ENCODE measurements around the gene PDE4D. TPM values are rescaled to one million over a fixed set of nuclear protein-coding genes. Genes with fewer than 3 reads are reported as not detected.
"Not testable (repeated sequence)": the region's sequence is repeated elsewhere in the genome, so short reads cannot be mapped to it uniquely, and the experiment has no call there.

PDE4D gene
- total RNA-seq, 1 experiment from 2014 or later: 34.2 TPM

DNA sequence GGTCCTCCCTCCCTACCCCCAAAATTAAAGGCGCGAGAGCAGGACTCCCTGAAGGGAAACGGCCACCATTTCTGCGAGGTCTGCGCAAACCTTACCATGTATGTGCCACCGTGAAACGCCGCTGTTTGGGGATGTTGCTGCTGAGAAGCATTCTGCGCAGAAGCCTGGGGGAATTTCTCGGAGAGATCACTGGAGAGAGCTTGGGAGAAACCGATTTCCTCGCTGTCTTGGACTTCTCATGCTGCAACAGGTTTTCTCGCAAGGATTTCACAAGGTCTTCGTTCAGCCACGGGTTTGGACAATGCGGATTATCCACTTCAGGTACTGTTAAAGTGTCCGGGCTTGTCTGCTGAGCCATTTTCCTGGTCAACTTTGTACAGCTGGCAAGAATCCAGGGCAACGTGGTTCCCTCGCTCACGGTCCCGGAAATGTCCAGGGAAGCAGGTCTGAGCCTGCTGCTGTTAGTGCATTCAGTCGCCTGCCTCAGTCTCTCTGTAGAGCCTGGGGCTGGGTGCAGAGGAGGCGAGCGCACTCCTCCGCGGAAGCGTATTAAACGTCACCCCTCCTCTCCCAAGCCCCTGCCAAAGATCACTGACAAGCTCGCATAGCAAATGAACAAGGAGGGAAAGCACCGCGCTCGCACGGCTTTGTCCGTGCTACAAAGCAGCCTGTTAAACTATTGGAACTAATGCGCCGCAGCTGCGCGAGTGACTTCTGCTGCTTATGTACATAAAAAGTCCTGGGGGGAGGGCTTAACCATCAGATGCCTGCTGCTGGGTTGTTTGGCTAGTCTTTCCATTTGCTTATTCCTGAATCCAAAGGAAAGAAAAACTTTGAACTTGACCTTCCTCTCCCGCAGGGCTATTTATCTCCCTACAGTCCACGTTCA, 125.1 kb downstream of the PDE4D start:
- peak; percentile 78 for DNase-seq (ENCODE audit: low spot score)

DNA sequence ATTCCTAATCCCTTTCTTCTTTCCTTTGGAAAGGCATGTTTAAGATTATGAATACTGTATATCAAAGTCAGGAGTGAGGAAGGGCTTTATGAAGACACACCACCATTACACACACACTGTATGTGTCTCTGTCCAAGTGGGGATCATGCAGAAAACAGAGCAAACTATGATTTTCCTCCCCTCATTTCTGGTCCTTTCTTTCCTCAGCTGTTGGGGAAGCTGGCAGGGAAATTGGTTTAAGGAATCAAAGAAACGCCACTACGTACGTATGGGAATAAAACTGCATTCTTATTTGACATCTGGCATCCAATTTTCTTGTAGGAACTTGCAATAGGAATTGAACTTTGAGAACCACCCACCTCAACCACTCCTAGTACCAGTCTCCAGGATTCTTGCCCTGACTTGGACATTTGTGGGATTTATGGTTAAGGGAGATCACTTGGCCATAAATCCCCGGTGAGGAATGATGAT, 125.8 kb downstream of the PDE4D start:
- no peak for DNase-seq (ENCODE audit: low spot score)

DNA sequence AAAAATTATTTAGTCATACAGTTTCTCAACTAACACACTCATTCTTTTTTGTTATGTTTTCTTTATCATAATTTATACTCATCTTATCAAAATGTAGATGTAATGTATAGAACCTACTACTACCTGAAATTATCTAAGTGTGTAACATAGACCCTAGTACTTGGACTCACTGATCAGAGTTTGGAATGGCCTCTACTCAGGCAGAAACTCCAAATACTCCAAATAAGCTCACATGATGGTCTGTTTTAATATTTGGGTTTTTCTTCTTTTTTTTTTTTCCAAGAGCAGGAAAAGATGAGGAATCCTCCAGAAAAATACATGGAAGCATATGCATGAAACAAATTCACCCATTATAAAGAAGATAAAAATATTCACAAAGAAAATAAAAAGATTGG, 126.3 kb downstream of the PDE4D start:
- no peak for DNase-seq (ENCODE audit: low spot score)

DNA sequence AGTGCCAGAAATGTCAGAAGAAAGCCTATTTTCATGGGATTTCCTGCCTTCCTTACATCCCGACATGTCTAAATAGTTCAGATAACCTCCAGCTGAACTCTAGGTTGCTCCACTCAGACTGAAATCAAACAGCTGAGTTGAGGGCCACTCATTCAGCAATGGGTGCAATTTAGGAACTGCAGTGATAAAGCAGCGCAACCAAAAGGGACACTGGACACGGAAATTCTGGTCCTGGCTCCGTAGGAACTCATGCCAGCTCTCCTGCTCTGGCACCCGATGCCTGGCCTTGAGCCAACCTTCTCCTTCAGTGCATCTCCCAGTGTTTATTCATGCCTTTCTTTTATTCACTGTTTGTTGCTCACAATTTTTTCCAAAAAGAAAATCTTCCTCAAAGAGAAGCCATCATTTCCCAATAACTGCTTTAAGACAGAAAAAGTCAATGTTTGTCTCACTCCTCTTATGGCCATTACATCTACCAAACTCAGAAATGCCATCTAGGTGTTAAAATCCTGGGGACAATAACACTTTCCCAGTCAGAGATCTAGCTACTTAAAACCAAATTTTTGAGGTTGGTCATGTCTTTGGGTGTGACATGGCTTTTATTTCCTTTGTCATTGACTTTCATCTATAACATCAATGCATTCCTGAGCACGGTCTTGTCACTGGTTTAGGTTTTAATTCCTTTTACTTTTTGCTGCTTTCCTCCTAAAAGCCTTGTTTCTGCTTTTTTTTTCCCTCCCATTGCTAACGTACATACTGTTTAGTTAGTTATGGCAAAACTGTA, 126.9 kb downstream of the PDE4D start:
- DNase-seq (ENCODE audit: low spot score): peak; percentile 34

DNA sequence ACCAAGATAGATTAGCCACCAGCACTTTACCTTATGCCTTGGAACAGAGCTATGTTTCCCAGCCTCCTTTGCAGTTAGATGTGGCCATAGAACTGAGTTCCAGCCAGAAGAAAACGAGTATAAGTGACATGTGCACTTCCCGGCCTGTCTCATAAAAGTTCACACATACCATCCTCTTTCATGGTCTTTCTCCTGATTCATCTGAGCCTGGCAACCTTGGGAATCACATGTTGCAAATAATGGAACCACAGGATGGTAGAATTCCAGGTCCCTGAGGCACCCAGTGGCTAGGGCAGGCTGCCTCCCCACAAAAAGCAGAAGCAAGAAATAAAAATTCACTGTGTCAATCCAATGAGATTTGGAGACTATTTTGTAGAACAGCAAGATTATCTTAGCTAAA, 128.1 kb downstream of the PDE4D start:
- no peak for DNase-seq (ENCODE audit: low spot score)

DNA sequence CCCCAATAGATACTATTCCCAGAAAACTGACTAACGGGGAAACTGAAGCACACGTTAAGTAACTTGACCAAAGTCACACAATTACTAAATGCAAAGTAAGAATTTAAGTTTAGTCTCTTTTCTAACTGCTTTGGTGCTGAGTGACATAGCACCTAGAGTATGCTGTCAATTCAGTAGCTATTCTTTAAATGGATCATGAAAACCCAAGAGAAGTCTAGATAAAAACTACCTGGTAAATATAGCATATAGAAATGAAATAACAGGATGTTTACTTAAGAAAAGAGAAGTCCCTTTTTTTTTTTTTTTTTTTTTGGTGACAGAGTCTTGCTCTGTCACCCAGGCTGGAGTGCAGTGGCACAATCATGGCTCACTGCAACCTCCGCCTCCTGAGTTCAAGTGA, 129.2 kb downstream of the PDE4D start:
- DNase-seq (ENCODE audit: low spot score): no peak

DNA sequence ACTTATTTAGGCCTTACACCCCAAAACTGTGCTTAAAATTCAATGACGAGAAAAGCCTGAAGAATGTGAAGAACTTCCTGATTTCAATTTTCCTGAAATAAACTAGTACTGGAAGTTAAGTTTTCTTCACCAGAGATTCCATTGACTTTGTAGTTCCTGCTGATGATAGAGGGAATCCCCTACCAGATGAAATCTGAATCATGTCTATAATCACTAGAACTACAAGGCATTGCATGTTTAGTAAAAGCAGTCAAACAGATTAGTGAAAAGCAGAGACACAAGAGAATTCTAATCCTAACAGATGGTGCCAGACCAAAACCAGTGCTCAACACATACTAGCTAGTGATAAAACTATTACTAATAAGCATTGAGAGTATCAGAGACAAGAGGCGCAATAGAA, 130.0 kb downstream of the PDE4D start:
- no peak for DNase-seq (ENCODE audit: low spot score)

DNA sequence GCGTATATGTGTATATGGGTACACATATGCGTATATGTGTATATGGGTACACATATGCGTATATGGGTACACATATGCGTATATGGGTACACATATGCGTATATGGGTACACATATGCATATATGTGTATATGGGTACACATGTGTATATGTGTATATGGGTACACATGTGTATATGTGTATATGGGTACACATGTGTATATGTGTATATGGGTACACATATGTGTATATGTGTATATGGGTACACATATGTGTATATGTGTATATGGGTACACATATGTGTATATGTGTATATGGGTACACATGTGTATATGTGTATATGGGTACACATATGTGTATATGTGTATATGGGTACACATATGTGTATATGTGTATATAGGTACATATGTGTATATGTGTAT, 131.3 kb downstream of the PDE4D start:
- DNase-seq (ENCODE audit: low spot score): not testable (repeated sequence)

DNA sequence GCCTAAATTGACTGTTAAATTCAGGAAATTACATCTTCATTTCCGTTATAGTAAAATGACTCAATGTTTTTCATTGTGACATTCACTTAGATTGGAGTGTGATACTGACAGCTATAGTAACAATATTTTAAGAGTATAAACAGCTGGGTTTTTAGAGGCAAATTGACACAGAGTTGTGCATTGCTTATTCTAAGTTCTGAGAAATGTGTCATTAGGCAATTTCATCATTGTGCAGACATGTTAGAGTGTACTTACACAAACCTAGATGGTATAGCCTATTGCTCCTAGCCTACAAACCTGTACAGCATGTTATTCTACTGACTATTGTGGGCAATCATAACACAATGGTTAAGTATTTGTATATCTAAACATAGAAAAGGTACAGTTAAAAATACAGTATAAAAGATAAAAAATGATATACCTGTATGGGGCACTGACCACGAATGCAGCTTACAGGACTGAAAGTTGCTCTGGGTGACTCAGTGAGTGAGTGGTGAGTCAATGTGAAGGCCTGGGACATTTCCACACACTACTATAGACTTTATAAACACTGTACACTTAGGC, 132.7 kb downstream of the PDE4D start:
- peak; percentile 44 for DNase-seq (ENCODE audit: low spot score)

DNA sequence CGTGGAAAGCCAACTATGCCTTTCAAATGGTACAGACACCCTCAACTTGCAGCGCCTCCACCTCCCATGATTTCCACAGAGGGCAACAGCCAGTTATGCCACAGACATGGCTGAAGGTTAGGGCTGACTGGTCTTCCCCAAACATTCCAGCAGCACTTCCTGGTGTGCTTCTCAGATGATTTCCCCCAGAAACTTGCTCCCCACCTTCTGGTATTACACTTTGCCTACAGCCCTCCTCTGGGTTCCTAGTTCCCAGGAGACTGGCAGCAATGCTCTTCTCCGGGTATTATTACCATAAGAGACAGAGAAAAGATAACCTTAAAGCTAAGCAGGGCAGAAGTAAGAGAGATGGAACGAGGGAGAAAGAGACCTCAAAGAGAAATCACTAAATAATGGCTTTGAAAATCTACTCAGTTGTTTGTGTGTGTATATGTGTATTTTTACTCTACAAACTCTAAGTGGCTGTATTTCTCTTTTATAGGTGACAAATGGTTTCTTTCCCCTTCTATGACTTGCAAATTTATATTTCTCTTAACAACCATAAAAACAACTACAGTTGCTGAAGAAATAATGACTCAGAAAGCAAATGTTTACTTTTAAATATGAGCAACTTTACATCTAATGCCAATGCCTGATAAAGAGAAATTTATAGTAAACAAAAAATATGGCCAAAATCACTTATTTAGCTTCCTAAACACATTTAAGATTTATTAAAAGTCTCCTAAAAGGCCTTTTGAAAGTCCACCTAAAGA, 133.8 kb downstream of the PDE4D start:
- DNase-seq (ENCODE audit: low spot score): peak; percentile 49

DNA sequence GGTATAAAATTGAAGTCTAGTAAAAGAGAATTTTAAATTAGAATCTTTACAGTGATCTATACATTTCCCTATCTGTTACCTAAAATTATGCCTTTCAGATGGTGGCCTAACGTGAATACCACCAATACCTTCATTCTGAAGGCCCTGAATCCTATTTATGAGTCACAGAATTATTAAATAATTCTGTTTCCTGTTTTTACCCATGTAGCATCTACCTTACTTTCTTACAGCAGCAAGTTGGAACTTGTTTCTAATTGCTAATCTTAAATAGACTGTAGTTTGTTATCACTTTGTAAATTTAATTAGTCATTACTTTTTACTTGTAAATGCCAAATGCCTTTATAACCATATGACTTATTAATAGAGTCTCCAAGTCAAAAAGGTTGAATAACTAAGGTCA, 135.0 kb downstream of the PDE4D start:
- DNase-seq (ENCODE audit: low spot score): no peak

DNA sequence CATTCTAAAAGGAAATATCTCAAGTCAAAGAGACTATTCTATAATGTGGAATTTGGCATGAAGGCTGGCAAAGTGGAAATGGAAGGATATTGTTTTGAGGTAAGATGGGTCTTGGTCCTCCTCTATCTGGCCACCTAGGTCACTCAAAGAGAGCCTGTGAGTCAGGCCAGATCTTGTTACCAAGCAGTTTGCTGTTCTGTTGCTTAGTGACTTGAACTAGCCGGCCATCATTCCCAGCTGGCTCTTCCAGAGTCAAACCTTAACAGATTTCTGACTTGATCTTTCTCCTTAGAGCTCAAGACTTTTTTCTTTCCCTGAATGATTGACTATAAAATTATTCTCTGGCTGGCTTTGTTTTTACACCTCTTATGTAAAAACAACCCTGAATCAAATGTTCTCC, 136.1 kb downstream of the PDE4D start:
- no peak for DNase-seq (ENCODE audit: low spot score)

DNA sequence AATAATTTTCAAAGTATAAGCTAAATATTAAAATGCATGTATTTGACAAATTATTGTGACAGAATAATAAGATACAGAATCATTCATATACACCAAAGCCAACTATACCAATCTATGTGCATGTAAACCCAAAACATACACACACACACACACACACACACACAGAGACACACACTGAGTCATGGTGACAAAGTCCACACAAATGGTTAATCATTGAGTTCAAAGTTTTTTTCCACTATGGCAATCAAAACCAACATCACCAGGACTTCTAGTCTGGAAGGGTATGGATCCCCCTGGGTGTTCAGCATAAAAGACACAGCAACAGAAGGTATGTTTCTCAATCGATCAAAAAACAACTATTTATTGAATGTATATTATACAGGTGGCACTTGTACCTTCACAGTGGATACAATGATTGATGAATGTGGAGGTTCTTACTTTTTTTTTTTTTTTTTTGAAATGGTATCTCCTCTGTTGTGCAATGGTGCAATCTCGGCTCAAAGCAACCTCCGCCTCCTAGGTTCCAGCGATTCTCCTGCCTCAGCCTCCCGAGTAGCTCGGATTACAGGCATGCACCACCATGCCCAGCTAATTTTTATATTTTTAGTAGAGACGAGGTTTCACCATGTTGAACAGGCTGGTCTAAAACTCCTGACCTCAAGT, 137.0 kb downstream of the PDE4D start:
- no peak for DNase-seq (ENCODE audit: low spot score)

DNA sequence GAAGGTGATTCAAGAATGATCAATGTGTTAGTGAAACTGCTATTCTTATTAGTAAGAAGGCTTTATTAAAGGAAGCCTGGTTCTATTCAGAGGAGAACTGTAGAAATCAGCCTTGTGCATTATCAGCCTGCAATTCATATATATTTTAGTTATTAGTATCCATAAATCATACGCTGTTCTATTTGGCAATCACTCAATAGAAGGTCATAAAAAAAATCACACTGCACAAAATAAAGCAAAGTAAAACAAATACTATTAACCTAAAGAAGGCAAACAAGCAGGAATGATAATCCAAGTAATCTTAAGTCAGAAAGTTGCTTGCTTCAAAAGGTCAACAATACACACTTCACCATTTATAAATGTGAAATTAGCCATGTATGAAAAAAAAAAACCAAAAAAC, 138.1 kb downstream of the PDE4D start:
- no peak for DNase-seq (ENCODE audit: low spot score)

DNA sequence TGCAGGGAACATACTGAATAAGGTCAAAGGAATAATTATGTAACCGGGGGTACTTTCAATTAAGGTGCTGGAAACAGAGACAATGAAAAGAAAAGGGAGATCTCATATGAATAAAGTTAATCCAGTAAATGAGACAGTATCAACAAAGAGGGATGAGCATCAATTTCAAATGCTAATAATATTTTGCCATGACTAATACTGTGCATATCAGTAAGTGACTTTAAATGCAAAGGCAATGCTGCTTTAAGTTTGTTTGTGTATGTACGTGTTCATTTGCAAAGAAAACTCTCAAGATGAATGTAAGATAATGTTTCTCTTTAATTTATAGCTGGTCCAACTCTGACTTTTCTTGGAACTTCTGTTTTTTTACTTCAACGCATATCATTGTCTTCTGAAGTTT, 139.9 kb downstream of the PDE4D start:
- no peak for DNase-seq (ENCODE audit: low spot score)

DNA sequence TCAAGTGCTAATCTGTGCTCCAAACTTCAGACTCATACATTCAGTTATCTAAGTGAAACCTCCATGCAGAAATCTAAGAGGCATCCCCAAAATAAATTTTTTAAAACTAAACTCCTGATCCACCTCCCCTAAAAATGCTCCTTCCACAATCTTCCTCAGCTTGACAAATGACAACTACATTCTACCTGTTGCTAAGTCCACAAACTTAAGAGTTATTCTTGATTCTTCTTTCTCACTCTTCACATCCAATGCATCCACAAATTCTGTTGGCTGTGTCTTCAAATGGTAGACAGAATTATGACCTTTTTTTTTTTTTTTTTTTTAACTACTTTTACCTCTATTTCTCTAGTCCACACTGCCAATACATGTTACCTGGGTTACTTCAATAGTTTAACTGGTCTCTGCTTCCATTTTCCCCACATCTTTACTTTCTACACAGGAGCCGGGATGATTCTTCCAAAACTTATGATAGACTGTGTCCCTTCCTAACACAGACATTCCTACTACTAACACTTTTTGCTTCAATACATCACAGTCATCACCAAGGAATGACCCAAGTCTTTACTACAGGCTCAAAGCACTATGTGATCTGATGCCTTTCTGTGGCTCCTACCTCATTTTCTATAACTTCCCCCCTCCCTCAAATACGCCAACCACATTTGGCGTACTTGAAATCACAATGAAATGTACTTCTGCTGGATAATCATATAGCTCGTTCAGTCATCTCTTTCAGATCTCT, 143.6 kb downstream of the PDE4D start:
- DNase-seq (ENCODE audit: low spot score): no peak

DNA sequence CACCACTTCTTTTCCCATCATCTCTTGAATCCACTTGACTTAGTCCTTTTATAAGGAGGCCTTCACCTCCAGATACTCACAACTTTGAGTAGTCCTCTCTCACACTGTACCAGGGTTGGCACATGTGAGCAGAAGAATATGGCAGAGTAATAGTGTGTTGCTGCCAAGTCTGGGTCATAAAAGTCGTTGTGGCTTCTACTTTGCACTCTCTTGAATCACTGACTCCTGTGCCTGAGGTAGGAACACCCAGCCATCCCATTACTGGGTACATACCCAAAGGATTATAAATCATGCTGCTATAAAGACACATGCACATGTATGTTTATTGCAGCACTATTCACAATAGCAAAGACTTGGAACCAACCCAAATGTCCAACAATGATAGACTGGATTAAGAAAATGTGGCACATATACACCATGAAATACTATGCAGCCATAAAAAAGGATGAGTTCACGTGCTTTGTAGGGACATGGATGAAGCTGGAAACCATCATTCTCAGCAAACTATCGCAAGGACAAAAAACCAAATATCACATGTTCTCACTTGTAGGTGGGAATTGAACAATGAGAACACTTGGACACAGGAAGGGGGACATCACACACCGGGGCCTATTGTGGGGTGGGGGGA, 145.4 kb downstream of the PDE4D start:
- not testable (repeated sequence) for DNase-seq (ENCODE audit: low spot score)

DNA sequence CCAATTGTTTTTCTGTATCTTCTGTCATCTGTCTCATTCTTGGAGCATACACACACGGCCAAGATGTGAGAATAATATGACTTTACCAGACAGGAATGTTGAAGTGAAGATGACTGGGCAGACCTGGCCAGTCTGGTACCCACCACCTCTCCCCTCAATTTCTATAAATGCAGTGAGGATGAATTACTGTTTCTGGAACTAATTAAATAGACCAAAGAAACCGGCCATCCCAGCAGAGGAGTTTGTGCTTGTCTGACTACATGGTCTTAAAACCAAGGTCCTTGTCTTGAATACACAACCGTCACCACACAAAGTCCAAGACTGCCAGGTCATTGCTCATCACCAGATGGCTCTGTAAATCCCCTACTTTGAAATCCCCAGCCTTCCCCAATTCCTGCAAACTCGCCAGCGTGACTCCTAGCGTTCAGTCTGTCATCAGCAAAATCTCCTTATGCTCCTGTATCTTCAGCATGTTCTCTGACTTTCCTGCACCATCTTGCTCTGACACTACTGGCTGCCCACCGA, 147.2 kb downstream of the PDE4D start:
- peak; percentile 20 for DNase-seq (ENCODE audit: low spot score)

DNA sequence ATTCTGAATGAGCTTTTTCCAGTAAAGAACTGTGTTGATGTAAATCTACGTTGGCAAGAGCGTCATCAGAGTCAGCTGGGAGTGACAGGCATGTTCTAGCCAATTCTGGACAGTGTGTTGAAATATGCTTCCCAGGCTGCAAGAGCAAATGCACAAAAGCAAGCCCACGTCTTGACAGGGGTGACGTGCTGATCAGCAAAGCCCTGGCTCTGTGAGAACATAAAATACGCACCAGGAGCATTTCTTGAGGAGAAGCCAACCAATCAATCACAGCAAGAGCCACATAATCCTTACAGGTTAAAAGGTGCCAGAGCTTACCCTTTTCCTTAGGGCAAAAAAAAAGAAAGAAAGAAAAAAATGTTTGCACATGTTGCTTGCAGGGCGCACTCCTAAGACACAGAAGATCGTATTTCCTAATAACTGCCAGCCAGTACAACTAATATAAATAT, 148.1 kb downstream of the PDE4D start:
- peak; percentile 51 for DNase-seq (ENCODE audit: low spot score)

DNA sequence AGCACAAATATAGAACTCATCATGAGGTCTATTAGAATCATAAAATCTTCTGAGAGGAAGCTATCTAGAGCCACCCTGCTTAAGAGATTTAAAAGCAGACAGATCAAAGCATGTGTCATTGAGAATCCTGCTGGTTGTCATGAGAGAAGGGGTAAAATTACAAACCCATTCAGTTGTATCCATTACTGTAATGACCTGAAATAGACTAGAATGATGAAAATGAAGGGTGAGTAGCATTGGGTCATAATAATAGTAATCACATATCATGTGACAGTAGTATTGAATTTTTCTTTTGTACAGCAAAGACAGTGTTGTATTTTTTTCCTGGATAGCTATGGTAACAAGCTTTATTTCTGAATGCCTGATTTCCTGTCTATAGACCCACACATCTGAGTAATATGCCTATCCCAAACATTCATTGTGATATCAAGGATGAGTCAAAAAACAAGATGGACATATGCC, 149.0 kb downstream of the PDE4D start:
- DNase-seq (ENCODE audit: low spot score): no peak
